Neural progenitor cell (in vitro differentiated cells): ENCODE measurements around the gene MOG.

Experiments
- EZH2 ChIP-seq: fragments of 200-600 bp; sonication (generic); IDR thresholded peaks from 2 replicates; pipeline ENCODE4 v1.6.1; 2017; ENCODE audit warnings: antibody characterized with exemption, mild to moderate bottlenecking, moderate library complexity
- EZH2phosphoT487 ChIP-seq: fragments of 200-600 bp; sonication (generic); IDR thresholded peaks from 2 replicates; pipeline ENCODE4 v1.6.1; 2017; ENCODE audit warnings: antibody characterized with exemption
- TF ChIP-seq, protein P1 (sequence below): fragments of 200-600 bp; sonication (generic); IDR thresholded peaks from 2 replicates; pipeline ENCODE4 v1.5.1; 2017; ENCODE audit warnings: antibody characterized with exemption, mild to moderate bottlenecking

- TF ChIP-seq, protein P1, sequence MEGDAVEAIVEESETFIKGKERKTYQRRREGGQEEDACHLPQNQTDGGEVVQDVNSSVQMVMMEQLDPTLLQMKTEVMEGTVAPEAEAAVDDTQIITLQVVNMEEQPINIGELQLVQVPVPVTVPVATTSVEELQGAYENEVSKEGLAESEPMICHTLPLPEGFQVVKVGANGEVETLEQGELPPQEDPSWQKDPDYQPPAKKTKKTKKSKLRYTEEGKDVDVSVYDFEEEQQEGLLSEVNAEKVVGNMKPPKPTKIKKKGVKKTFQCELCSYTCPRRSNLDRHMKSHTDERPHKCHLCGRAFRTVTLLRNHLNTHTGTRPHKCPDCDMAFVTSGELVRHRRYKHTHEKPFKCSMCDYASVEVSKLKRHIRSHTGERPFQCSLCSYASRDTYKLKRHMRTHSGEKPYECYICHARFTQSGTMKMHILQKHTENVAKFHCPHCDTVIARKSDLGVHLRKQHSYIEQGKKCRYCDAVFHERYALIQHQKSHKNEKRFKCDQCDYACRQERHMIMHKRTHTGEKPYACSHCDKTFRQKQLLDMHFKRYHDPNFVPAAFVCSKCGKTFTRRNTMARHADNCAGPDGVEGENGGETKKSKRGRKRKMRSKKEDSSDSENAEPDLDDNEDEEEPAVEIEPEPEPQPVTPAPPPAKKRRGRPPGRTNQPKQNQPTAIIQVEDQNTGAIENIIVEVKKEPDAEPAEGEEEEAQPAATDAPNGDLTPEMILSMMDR, result no peak
- TF ChIP-seq EZH2phosphoT487 (no peak), EZH2 (no peak)
Observed at GRCh38 chr6:29671026-29671425, 14.1 kb downstream of the MOG start.
